GM19238 (cell line): ENCODE measurements around the gene OCIAD1.
"Not testable (repeated sequence)": the region's sequence is repeated elsewhere in the genome, so short reads cannot be mapped to it uniquely, and the experiment has no call there.

Experiments
- DNase-seq: peaks from one replicate; pipeline ENCODE4 v3.0.0; 2011; ENCODE audit warnings: low spot score; ENCODE audit not compliant: insufficient read length

OCIAD1 gene, protein sequence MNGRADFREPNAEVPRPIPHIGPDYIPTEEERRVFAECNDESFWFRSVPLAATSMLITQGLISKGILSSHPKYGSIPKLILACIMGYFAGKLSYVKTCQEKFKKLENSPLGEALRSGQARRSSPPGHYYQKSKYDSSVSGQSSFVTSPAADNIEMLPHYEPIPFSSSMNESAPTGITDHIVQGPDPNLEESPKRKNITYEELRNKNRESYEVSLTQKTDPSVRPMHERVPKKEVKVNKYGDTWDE

DNA sequence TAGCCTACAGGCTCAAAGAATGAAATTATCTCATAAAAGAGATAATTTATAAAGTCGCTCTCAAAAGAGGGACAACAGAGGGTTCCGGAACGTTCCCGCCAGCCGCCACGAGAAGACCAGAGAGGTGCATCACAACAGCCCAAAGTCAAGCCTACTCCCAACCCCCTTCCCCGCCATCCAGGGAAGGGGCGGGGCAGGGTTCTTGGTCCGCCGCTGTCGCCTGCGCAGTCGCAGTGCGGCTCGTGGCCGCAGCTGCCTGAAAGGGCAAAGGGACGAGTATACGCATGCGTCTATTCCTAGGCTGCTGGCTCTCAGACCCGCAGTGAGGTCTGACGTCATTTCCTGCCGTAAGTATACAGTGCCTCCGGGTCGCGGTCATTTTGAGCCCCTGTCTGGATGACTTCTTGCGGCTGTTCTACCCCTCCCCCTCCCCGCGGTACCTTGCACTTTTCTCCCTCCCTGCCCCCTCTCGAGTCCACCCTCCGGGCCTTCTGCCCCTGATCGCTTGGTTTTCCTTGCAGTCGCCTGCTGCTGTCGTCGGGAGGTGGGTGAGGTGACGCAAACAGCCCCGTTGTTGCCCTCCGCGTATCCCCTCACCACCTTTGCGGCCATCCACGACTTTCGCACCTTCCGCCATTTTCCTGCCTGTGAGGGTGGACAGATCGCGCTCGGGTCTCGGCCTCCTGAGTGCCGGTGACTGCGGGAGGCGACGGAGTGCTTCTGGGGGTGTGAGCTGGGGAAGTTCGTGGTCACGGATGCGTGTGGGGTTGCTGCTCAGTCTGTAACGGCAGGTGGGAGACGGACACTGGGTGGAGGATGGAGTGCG is at the start of gene OCIAD1:
OCIAD1 (plus strand) TSS at position 383 of the 826 bp plus-strand sequence. CDS start 1,537 bp downstream, outside the sequence.
- peak; percentile 91 for DNase-seq

DNA sequence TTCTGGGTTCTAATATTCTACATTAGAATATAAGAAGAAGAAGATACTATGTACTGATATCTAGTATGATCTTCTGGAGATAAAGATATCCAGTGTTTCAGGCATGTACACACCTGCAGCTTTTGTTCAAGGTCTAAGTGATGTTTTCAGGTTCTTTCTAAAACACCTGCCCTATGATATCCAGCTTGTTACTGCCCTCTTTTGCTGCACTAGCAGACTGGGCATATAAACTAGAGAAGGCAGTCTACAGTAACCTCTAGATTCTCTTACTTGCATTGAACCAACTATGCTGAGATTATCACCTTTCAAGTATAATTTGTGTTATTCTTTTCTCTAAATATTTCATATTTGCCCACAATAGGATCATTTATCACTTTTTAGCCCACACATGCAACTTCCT is 48.9 kb upstream of the OCIAD1 start:
- DNase-seq = no peak

DNA sequence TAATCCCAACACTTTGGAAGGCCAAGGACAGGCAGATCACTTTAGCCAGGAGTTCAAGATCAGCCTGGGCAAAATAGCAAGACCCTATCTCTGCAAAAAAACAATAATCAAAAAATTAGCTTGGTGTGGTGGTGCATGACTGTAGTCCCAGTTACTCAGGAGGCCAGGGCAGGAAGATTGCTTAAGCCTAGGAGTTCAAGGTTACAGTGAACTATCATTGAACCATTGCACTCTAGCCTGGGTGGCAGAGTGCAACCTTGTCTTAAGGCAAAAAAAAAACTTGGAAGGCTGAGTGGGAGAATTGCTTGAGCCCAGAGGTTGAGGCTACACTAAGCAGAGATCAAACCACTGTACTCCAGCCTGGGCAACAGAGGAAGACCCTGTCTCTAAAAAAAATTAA is 45.6 kb upstream of the OCIAD1 start:
- DNase-seq = no peak

DNA sequence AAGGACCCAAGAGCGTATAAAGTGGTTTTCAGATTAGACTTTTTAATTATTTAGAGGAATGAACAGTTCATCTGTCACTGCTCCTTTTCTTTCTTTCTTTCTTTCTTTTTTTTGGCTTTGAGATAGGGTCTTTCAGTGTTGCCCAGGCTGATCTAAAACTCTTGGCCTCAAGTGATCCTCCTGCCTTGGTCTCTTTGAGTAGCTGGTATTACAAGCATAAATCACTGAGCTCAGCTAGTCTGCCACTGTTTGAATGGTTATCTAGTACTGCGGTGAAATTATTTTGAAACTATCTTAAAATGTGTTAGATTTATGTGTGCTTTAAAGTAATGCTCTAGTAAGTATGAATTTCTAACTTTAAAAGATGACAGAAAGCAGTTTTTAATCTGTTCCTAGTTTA is 44.3 kb upstream of the OCIAD1 start:
- no peak for DNase-seq

DNA sequence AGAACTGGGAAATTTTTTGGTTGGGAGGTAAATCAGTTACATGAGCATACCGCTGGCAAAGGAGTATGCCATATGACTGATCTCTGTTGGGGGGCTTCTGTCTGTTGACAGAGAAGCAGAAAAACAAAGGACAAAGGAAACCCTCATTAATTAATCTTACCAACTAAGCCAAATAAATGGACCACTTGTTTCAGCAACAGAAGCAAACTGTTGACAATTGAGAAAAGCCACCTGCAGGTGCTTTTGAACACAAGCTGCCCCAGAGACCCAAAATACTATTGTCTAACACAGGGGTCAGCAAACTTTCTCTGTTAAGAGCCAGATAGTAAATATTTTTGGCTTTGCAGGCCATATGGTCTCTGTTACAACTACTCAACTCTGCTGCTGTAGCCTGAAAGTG is 43.8 kb upstream of the OCIAD1 start:
- DNase-seq = no peak

DNA sequence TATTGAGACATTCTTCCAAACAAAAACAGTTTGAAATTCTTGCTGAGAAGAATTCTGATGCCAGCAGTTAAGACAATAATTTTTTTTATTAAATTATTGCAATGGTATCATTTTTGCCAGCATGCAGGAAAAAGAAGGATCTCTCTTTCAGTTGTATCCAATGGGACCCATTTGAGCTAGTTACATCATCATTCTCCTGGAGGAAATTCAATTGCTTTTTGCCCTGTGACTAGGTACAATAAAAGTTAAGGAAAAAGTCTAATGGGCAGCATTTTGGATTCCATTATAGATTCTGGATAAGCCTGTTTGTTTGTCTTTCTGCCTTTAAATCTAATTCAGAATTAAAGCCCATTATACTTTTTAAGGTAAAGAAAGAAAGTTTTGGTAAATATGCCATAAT is 40.3 kb upstream of the OCIAD1 start:
- no peak for DNase-seq

DNA sequence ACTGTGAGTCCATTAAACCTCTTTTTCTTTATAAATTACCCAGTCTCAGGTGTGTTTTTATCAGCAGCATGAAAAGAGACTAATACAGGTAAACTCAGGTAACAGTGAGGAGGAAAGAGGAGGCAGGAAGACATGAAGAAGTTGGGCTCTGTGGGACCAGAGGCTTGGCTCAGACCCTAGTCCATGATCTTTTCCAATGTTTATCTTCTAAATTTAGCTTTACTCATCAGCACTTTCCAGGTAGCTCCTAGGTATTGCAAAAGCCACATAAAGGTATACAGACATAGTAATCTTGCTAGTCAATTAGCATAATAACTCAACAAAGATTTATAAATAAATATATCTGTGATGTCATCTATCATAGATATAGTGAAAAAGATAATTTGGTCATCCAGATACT is 39.6 kb upstream of the OCIAD1 start:
- DNase-seq = no peak

DNA sequence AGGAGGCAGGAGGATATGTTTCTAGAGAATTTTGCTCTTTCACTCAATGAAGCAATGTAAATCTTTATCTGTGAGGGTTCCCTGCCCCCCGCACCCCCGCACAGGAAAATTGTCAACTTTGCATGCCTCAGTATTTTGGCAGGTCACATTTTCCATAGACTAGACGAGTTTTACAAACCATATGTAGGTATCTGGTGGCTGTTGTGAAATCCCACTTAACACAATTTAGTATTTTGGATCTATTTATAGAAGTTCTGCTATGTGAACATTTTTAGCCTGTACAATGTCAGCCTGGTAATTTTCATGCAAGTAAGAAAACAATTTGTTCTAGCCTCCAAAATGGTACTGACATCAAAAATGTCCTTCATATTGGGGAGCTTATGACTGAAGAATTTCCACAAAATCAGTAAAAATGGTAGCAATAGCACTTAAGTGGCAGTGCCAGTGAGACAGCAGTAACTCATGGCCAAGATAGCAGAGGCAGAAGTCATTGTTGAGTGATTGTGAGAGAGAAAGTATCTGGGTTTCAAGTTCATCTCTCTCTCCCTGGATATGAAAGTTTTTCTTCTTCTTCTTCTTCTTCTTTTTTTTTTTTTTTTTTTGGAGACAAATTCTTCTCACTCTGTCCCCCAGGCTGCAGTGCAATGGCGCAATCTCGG is 38.4 kb upstream of the OCIAD1 start:
- DNase-seq = no peak

DNA sequence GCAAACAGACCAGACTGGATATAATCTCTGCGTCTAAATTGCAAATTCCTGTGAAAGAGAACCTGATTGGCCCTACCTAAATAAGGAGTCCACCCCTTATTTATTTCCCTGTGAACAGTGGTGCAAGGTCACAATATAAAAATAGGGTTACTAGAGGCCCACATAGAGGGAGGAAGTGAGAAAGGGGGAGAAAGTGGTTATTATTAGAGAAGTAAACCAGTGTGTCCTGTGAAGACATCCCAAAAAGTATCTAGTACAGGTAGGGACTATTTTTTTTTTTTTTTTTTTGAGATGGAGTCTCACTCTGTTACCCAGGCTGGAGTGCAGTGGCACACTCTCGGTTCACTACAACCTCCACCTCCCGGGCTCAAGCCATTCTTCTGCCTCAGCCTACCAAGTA is 35.8 kb upstream of the OCIAD1 start:
- no peak for DNase-seq

DNA sequence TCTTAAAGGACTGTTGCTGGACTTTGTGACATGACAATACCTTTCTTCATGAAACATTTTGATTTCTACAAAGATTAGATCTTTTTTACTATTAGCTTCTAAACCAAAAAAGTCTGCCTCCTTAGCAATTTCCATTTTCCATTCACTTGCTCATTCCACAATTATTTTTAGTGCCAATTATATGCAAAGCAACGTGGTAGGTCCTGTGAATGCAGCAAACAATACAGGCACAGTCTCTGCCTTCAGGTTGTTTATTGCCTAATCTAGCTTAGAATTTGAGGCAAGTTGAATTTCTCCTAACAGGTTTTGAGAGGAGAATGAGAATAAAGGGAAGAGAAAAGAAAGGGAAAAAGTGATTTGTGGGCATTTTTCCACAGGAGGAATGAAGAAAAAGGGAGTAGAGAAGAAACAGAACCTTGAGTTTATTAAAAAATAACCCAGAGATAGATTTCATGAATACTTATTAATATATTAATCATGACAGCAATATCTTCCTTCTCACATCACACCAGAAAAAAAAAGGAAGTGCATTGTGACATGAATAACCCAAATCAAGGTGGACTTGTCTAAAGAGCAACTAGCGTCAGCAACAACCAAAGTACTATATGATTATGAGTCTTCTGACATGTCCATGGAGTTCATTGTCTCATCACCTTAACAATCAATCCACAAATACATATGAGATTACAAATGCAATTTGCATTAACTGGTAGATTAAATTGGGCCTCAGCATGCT is 34.5 kb upstream of the OCIAD1 start:
- no peak for DNase-seq

DNA sequence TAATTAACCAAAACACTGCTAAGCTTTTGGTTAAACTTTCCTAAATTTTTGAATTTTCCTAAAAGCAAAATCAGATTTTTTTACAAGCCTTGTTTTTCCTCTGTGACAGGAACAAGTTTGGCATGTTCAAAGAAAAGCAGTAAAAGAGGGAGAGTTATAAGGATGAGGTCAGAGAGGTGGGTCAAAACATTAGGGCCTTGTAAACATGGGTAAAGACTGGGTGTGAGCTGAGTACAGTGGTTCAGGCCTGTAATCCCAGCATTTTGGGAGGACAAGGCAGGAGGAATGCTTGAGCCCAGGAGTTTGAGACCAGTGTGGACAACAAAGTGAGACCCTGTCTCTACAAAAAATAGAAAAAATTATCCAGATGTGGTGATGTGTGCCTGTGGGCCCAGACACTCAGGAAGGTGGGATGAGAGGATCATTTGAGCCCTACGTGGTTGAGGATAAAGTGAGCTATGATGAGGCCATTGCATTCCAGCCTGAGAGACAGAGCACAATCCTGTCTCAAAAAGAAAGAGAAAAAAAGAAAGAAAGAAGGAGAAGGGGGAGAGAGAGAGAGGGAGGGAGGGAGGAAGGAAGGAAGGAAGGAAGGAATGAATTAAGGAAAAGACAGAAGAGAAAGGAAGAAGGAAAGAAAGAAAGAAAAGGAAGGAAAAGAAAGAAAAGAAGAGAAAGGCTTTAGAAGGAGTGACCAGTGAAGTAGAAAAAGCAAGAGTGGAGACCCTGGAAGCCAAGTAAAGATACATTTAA is 33.8 kb upstream of the OCIAD1 start:
- DNase-seq = no peak

DNA sequence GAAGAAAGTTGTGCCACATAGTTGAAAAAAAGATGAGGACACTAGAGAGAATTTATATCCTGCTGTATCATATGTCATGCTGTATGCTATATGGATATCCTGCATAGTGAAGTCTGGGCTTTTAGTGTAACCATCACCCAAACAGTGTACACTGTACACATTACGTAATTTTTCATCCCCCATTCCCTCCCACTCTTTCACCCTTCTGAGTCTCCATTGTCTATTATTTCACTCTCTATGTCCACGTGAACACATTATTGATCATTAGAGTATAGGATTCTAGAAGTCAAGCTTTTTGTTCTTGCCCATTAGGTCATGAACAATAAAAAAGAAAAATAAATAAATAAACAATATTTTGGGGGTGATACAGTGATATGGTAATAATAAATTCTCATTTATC is 32.8 kb upstream of the OCIAD1 start:
- DNase-seq = no peak

DNA sequence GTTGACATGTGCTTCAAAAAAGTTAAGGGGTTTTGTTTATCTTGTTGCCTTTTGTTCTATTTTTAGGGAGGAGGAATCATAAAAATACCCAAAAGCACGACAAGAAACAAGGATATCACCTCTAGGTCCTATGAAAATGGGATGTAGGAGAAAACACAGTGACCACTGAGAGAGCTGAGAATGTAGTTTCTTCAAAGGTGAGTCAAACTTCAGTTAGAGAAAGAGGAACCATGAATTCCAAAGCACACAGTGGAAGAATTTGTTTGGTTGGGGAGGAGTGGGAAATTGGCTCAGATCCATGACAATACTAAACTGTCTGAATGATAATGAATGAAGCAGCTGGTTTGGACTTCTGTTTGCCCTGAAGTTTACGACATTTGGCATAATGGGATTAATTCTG is 31.7 kb upstream of the OCIAD1 start:
- no peak for DNase-seq

DNA sequence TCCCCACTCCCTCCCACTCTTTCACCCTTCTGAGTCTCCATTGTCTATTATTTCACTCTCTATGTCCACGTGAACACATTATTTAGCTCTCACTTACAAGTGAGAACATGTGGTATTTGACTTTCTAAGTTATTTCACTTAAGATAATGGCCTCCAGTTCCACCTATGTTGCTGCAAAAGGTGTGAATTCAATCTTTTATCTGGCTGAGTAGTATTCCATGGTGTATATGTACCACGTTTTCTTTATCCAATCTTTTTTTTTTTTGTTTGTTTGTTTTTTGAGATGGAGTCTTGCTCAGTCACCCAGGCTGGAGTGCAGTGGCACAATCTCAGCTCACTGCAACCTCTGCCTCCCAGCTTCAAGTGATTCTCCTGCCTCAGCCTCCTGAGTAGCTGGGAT is 30.7 kb upstream of the OCIAD1 start:
- not testable (repeated sequence) for DNase-seq

DNA sequence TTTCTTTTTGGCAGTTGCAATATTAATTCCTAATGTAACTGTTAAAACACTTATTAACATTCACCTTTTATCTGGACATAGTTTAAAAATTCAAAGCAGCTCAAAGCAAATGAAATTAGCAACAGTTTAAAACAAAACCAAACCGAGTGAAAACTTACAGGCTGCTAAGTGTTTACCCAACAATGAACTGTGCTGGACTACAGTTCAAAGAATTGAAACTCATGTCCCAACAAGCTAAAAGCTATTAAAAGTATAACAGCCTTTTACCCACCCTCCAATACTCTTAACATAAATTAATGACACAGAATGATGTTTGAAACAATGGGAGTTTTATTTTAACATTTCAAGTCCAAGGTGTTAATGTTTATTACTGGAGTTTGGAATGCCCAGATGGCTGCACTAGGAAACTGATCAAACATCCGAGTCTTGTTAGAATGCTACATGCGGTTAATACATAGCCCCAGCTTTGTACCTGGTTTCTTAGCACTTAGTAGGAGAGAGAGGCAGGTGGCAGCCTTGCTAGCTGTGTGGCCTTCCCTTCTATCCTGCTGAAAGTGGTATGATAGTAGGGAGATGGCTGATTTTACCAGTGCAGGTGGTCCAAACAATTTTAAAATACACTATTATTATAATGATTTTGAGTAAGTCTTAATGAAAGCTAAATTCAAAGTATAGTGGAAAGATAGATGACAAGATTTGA is 29.7 kb upstream of the OCIAD1 start:
- DNase-seq = no peak

DNA sequence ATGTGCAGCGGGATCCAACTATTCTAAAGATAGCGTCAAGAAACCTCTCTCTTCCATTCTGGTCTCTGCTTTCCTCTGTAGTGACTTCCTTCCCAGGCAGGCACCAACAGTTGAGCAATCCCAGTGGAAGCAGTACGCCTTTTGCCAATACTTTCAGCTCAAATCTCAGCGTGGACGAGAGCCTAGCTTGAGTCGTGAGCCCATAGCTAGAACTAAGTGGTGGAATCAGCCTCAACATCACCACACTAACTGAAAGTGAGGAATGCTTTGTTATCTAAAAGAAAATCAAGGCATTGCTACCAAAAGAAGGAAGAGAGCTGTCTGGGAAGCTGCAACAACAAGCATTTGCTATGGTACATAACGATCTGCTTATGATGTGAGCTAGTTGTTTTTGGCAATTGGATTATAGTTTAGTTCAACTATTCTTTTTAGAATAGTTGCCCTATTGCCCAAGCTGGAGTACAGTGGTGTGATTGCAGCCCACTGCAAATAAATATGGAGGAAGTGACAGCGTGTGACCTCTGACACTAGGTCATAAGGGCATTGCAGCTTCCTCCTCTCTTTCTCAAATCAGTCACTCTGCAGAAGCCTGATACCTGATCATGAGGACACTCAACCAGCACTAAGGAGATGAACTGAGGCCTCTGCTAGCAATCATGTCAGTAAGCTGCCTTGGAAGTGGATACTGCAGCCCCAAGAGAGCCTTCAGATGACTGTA is 26.1 kb upstream of the OCIAD1 start:
- no peak for DNase-seq

DNA sequence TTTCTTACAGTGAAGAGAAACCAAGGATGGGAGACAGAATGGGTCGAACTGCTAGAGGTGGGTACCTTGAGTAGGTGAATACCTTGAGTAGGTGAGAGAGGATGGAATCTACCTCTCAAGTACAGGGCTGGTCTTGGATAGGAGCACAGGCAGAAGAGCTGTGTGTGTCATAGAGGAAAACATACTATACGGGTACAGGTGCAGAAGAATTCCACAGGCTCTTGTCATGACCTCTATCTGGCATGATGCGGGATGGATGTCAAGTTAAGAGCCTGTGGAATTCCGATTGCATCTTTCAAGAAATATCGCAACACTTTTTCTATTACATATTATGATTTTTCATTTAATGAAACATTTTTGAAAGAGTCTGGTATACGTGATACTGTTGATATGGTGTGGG is 18.0 kb upstream of the OCIAD1 start:
- DNase-seq = no peak

DNA sequence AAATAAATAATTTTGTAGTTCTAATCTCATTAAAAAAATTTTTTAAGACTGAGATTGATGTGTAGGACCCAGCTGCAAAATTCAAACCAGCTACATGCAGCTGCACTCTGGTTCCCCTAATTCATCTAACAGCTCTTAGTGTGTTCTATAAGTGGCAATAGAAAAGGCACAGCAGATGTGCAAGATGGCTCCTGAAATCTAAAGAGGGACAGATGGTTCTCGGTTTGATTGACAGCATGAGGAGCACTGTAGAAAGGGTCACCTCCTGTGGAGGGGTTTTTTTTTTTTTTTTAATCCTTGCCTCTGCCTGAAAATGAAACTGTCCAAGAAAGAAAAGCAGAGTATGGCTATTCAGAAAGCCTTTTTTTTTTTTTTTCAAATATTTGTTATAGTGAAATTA is 16.9 kb upstream of the OCIAD1 start:
- no peak for DNase-seq

DNA sequence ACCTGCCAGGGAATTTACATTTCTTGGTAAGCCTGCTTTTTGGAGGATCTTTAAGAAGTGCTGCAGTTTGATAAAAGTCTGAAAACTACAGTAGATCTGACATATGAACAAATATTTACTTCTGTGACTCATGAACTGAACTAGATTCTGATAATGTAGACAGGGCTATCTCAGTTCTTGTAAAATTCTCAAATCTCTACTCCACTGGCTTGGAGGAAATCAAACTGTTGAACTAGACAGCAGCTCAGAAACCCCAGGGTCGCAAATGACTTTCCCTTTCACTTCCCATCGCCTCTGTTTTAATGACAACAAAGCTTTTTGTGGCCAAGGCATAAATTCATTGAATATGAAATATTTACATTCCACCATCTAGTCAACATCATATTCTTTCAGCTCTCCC is 15.4 kb upstream of the OCIAD1 start:
- DNase-seq = no peak

DNA sequence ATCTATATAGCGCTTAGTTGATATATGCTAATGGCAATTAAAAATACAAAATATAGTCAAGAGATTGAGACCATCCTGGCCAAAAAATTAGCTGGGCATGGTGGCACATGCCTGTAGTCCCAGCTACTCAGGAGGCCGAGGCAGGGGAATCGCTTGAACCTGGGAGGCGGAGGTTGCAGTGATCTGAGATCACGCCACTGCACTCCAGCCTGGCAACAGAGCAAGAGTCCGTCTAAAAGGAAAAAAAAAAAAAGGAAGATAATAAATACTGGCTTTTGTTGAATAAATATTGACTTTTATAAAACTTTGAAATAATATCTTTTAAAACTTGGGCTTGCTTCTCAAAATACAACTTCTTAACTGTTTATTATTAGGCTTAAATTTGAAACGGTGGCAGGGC is 14.6 kb upstream of the OCIAD1 start:
- not testable (repeated sequence) for DNase-seq
